Measurements from ENCODE around the gene ULK4.
"Not testable (repeated sequence)": the region's sequence is repeated elsewhere in the genome, so short reads cannot be mapped to it uniquely, and the experiment has no call there.

ULK4 gene

DNA sequence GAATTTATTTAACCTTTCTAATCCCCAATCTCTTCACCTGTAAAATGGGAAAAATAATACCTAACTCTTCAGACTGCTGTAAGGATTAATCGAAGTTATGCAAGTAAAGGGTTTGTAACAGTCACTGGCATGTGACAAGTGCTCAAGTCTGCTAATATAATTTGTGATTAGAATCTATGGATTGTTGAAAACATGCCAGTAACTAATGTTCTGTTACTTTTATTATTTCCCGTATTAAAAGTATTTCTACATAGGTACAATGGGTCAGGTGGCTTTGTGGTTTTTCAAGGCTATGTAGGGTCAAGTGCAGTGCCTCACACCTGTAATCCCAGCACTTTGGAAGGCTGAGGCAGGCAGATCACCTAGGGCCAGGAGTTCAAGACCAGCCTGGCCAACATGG lies 29.4 kb downstream of the ULK4 start:
- Histone ChIP-seq H3K36me3 (ENCODE audit: insufficient read depth, low read length) (no peaks in the 10 kb centered on the region), H3K9ac (ENCODE audit: low read depth, low read length) (no peak overlapping the region), H3K4me1 (ENCODE audit: insufficient read depth, low read length) (no peaks in the 10 kb centered on the region), H3K9me3 (ENCODE audit: control insufficient read depth, insufficient read depth, low read length) (no peaks in the 10 kb centered on the region)

DNA sequence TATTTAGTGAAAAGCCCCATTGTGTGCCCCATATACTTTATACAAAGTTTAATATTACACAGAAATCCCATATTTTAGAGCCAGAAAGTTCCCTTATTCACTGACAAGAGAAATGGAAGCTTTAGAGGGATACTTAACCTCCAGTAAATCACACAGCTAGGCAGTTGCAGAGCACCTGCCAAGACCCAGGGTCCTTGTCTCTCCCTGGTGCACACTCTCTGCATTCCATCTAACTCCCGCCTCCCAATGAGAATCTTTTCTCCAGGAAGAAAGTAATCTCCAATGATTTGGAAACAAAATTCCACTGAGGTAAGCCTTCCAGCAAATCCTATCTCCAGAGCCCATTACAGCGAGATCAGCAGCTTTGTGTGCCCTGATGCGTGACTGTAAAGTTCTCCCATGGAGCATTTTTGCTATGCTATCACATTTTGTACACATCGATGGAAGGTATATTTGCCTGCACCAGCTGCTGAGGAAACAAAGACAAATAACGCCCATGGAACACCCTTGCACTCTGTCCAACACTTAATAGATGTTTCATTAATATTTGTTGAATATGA lies 41.4 kb downstream of the ULK4 start:
- no peaks in the 10 kb centered on the region for H3K4me1 ChIP-seq (ENCODE audit: insufficient read depth, low read length)
- no peak overlapping the region for H3K9ac ChIP-seq (ENCODE audit: low read depth, low read length)
- no peaks in the 10 kb centered on the region for H3K36me3 ChIP-seq (ENCODE audit: insufficient read depth, low read length)
- no peaks in the 10 kb centered on the region for H3K9me3 ChIP-seq (ENCODE audit: control insufficient read depth, insufficient read depth, low read length)

DNA sequence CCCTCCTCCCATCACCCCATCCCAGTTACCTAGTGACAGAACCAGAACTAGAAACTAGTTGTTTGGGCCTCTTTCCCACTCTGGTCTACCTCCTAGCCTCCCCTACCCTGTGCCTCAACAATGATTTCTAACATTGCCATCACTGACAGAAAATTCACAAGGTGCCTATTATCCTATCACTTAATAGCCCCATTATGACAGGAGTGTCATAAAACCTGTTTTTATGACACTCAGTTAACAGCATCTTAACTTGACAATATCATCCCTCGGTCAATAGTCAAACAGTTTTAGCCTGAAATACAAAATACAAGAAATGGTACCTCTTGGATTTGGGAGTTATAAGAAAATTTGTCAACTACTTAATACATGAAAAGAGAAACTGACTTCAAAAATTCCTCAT lies 46.5 kb downstream of the ULK4 start:
- Histone ChIP-seq H3K9me3 (ENCODE audit: control insufficient read depth, insufficient read depth, low read length) (no peaks in the 10 kb centered on the region), H3K4me1 (ENCODE audit: insufficient read depth, low read length) (no peaks in the 10 kb centered on the region), H3K9ac (ENCODE audit: low read depth, low read length) (no peak overlapping the region), H3K36me3 (ENCODE audit: insufficient read depth, low read length) (no peaks in the 10 kb centered on the region)

DNA sequence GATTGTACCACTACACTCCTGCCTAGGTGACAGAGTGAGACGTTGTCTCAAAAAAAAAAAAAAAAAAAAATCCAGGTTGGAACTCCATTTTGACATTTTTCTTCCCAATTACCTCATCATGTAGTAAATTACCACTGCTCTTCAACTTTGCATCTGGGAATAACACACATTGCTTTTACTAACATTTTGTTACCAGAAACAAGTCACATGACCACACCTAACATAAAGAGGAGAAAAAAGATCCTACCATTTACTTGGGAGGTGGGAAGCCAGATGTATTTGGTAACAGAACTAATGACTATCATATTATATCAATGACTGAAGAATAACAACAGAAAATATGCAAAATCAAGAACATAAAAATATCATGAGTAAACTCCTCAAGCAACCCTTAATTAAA lies 49.6 kb downstream of the ULK4 start:
- Histone ChIP-seq H3K36me3 (ENCODE audit: insufficient read depth, low read length) (no peaks in the 10 kb centered on the region), H3K9me3 (ENCODE audit: control insufficient read depth, insufficient read depth, low read length) (no peaks in the 10 kb centered on the region), H3K9ac (ENCODE audit: low read depth, low read length) (no peak overlapping the region), H3K4me1 (ENCODE audit: insufficient read depth, low read length) (no peaks in the 10 kb centered on the region)

DNA sequence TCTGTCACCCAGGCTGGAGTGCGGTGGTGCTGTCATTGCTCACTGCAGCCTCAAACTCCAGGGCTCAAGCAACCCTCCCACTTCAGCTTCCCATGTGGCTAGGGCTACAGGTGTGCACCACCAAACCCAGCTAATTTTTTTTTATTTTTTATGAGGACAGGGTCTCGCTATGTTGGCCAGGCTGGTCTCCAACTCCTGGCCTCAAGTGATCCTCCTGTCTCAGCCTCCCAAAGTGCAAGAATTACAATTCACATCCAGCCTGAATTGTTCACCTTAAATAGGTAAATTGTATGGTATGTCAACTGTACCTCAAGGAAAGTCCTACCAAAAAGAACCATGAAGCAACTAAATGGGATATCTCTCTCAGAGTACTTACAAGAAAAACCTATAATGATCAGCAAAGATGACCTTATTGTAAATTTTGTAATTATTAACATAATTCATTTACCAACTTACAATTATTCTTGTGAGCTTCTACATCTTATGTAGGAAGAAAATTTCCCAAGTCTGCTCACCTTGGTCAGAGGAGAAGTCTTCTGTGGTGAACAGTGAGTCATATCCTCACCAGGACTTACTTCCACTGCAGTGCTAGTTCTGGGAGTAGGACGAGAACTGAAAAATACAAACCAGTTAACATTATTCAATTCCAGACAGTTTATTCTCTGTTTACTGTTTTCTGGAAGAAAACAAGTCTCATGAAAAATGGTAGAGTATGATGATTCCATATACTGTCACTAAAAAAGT lies 54.4 kb downstream of the ULK4 start:
- Histone ChIP-seq H3K9me3 (ENCODE audit: control insufficient read depth, insufficient read depth, low read length) (no peaks in the 10 kb centered on the region), H3K9ac (ENCODE audit: low read depth, low read length) (no peak overlapping the region), H3K4me1 (ENCODE audit: insufficient read depth, low read length) (no peaks in the 10 kb centered on the region), H3K36me3 (ENCODE audit: insufficient read depth, low read length) (no peaks in the 10 kb centered on the region)

DNA sequence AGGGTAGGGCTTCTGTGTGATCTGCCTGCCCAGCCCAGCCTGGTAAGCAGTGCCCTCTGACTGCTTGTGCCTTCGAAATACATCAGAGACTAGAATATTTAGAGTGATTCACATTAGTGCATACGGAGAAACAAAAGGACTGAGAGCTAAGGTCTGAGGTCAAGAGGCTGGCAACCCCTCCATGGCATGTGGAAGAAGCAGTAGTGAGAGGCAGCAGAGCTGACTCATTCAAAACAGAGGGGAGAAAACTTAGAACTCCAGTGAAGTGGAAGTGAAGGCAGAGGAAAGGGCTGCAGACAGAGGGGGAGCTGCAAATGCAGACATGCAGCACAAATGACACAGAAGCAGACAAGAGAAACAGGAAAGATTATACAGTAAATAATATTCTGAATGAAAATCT lies 61.6 kb downstream of the ULK4 start:
- Histone ChIP-seq H3K9me3 (ENCODE audit: control insufficient read depth, insufficient read depth, low read length) (no peaks in the 10 kb centered on the region), H3K9ac (ENCODE audit: low read depth, low read length) (no peak overlapping the region)

DNA sequence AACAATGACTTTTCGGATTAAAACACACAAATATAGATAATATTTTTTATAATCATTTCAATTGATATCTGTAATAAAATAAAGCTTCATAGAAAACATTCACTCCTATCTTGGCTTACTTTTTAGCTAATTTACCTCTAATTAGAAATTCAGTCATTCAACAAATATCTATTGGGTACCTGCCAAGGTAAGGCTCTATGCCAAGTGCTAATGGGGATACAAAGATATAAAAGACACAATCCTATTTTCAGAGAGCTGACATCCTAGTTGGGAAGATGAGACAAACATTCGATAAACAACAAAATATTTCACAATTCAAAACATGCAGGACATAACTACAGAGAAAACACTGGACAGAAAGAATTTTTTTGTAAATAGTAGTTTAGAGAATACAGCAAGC lies 63.3 kb downstream of the ULK4 start:
- Histone ChIP-seq H3K36me3 (ENCODE audit: insufficient read depth, low read length) (no peaks in the 10 kb centered on the region; the same call in 1 of the 2 replicates), H3K9me3 (ENCODE audit: control insufficient read depth, insufficient read depth, low read length) (no peaks in the 10 kb centered on the region), H3K9ac (ENCODE audit: low read depth, low read length) (no peak overlapping the region), H3K4me1 (ENCODE audit: insufficient read depth, low read length) (peaks cover 7% of the 10 kb centered on the region; the same call in 1 of the 2 replicates)

More for the DNA sequence above, 61.6 kb downstream of the ULK4 start:
- Histone ChIP-seq H3K36me3 (ENCODE audit: insufficient read depth, low read length) (no peaks in the 10 kb centered on the region; the same call in 1 of the 2 replicates), H3K4me1 (ENCODE audit: insufficient read depth, low read length) (peaks cover 7% of the 10 kb centered on the region; the same call in 1 of the 2 replicates)

DNA sequence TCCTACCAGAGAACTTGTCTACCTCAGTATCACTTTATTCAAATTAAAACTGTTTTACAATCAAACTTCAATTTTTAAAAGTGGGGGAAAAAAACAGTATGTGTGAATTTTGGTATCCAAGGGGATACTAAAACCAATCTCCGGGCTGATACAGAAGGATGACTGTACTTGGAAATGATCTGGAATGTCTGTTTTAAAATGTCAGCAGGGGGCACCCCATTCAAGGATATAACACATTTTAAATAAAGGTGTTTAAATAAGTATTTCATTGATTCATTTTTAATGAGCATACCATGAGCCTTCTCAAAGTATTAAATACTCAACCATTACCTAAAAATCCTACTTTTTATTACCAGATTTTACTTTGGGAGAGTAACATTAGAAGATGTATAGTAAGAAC lies 67.9 kb downstream of the ULK4 start:
- Histone ChIP-seq H3K36me3 (ENCODE audit: insufficient read depth, low read length) (no peaks in the 10 kb centered on the region; the same call in 1 of the 2 replicates), H3K4me1 (ENCODE audit: insufficient read depth, low read length) (peaks cover 5% of the 10 kb centered on the region; the same call in 1 of the 2 replicates), H3K9me3 (ENCODE audit: control insufficient read depth, insufficient read depth, low read length) (peaks cover 3% of the 10 kb centered on the region; the same call in 1 of the 2 replicates), H3K9ac (ENCODE audit: low read depth, low read length) (no peak overlapping the region)

DNA sequence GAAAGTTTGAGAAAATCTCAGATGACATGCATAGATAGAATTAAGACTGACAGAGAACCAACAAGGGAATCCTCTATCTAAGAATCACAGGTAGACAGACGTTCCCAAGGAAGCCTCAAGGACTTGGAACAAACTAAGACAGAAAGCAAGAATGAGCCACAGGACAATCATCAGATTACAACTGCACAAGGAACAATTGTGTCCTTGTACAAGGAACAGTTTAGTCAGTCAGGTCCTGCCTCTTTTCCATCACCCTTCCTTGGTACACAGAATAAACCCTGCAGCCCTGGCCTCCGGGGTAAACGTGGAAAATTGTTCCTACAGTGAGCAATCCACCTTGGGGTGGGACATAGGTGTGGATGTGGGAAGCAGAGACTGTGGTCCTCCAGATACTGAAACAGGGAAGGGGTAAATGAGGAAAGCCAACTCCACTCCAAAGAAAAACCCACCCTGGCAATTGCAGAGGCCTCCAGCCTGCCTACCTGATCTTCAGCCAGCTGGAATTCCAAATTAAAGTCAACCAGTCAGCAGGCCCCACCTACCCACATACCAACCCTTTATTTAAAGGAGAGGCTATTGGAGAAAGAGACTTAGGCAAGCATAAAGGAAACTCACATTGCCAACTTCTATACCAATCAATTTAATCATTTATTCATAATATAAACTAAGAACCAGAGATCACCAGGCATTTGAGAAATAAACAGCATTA lies 73.4 kb downstream of the ULK4 start:
- Histone ChIP-seq H3K9me3 (ENCODE audit: control insufficient read depth, insufficient read depth, low read length) (peaks cover 3% of the 10 kb centered on the region; the same call in 1 of the 2 replicates), H3K9ac (ENCODE audit: low read depth, low read length) (no peak overlapping the region), H3K4me1 (ENCODE audit: insufficient read depth, low read length) (peaks cover 13% of the 10 kb centered on the region), H3K36me3 (ENCODE audit: insufficient read depth, low read length) (no peaks in the 10 kb centered on the region)

DNA sequence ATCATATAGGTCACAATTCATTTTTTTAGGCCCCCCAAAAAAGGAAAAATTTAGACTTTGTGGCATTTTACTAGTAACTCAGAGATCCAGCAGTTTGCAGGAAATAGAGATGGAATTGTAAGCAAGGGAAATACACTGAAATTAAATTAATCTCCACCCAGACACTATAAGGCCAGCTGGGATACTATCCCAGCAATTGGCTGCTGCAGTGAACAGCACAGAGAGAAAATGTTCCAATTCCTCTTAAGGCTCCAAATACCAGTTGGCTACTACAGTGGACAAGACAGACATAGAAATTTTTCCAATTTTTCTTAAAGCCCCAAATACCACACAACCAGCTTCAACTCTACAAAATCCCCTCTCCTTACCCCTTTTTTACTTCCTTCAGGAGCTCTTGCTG lies 78.9 kb downstream of the ULK4 start:
- no peaks in the 10 kb centered on the region for H3K9me3 ChIP-seq (ENCODE audit: control insufficient read depth, insufficient read depth, low read length)
- H3K4me1 ChIP-seq (ENCODE audit: insufficient read depth, low read length): no peaks in the 10 kb centered on the region

DNA sequence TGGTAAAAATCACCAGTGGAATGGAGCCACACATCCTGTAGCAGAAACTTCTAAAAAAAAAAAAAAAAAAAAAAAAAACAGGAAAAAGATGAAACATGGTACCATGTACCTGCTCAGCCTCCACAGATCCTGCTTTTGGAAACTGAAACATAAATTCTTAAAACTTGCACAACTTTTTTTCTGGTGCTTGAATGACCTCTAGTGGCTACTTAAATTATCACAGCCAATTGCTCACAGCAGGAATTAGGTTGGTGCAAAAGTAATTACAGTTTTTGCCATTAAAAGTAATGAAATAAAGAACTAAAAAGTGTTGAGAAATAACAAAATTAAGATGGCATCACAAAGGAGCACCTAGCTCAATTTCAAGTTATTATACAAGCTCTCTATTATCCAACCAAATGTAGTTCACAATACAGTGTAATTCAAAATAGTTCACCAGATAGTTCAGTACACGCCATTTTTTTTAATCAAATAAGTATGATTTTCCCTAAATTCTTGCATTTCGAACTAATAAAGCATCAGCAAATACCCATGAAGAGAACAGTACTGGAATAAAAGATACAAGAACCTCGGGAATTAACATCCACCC lies 80.6 kb downstream of the ULK4 start:
- no peak overlapping the region for H3K9ac ChIP-seq (ENCODE audit: low read depth, low read length)
- H3K9me3 ChIP-seq (ENCODE audit: control insufficient read depth, insufficient read depth, low read length): no peaks in the 10 kb centered on the region
- no peaks in the 10 kb centered on the region for H3K4me1 ChIP-seq (ENCODE audit: insufficient read depth, low read length)
- H3K36me3 ChIP-seq (ENCODE audit: insufficient read depth, low read length): no peaks in the 10 kb centered on the region

More for the DNA sequence above, 78.9 kb downstream of the ULK4 start:
- H3K36me3 ChIP-seq (ENCODE audit: insufficient read depth, low read length): no peaks in the 10 kb centered on the region
- no peak overlapping the region for H3K9ac ChIP-seq (ENCODE audit: low read depth, low read length)

DNA sequence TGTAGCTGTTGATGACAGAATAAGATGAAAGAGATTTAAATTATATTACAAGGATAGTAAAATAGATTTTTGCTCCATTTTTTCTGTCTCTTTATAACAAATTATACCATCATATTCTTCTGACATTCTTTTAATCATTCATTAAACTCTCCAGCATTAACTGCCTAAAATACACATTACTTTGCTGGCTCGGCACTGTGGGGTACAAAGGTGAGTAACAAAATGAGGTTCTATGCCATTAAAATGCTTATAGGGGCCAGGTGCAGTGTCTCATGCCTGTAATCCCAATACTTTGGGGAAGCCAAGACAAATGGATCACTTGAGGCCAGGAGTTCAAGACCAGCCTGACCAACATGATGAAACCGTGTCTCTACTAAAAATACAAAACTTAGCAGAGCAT lies 81.5 kb downstream of the ULK4 start:
- Histone ChIP-seq H3K36me3 (ENCODE audit: insufficient read depth, low read length) (no peaks in the 10 kb centered on the region), H3K9me3 (ENCODE audit: control insufficient read depth, insufficient read depth, low read length) (no peaks in the 10 kb centered on the region), H3K9ac (ENCODE audit: low read depth, low read length) (no peak overlapping the region), H3K4me1 (ENCODE audit: insufficient read depth, low read length) (no peaks in the 10 kb centered on the region)

DNA sequence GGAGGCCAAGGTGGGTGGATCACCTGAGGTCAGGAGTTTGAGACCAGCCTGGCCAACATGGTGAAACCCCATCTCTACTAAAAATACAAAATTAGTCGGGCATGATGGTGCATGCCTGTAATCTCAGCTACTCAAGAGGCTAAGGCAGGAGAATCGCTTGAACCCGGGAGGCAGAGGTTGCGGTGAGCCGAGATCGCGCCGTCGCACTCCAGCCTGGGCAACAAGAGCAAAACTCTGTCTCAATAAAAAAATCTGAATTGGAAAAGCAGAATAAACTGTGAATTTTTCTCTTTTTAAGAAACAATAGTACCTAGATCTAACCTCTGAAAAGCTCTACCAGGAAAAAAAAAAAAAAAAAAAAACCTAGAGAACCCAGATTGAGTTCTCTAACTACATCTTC lies 84.2 kb downstream of the ULK4 start:
- H3K9ac ChIP-seq (ENCODE audit: low read depth, low read length); H3K4me1 ChIP-seq (ENCODE audit: insufficient read depth, low read length); H3K36me3 ChIP-seq (ENCODE audit: insufficient read depth, low read length); H3K9me3 ChIP-seq (ENCODE audit: control insufficient read depth, insufficient read depth, low read length): not testable (repeated sequence)

DNA sequence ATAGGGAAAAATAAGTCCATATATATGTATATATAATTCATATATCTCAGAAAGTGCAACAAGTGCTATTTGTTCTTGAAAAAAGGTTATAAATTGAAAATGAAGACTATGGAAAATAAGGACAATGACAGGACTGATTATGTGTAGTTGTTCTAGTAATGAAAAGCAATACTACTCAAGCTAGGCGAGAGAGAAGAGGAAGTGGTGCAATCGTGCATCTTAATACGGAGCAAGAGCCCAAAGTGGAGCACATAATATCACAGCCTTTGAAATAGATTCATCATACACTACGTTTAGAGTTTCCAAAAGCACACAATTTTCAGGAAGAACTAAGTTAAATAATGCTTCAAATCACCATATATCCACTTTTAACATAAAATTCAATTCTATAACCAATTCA lies 87.9 kb downstream of the ULK4 start:
- Histone ChIP-seq H3K9ac (ENCODE audit: low read depth, low read length) (no peak overlapping the region), H3K36me3 (ENCODE audit: insufficient read depth, low read length) (no peaks in the 10 kb centered on the region), H3K9me3 (ENCODE audit: control insufficient read depth, insufficient read depth, low read length) (no peaks in the 10 kb centered on the region), H3K4me1 (ENCODE audit: insufficient read depth, low read length) (no peaks in the 10 kb centered on the region)
